Right cardiac atrium (tissue), 5 donors: ENCODE data around the gene SGO2. TPM values are rescaled to one million over a fixed set of nuclear protein-coding genes. Genes with fewer than 3 reads are reported as not detected.
"Not testable (repeated sequence)": the region's sequence is repeated elsewhere in the genome, so short reads cannot be mapped to it uniquely, and the experiment has no call there.

Experiments
- ATAC-seq, 2 donors: fragments of 200-7000 bp; cut with Tn5 transposase; one replicate each; pipeline versions ENCODE4 v1.8.0 to v1.9.1; 2020; ENCODE audit warnings: moderate library complexity in 2 of 2, mild to moderate bottlenecking in 1 of 2
- DNase-seq, 3 donors: peaks; one replicate each; pipeline ENCODE4 v3.0.0-alpha.2; 2020
- H3K27ac ChIP-seq: one replicate; pipeline ENCODE4 v1.5.1; 2013; ENCODE audit warnings: mild to moderate bottlenecking, low read length, control low read depth, moderate library complexity
- H3K27me3 ChIP-seq: one replicate; pipeline ENCODE4 v1.6.1; 2013; ENCODE audit not compliant: control insufficient read depth, insufficient read depth
- H3K4me1 ChIP-seq: one replicate; pipeline ENCODE4 v1.6.1; 2013; ENCODE audit warnings: low read length; ENCODE audit not compliant: control insufficient read depth, insufficient read depth
- H3K4me3 ChIP-seq: one replicate; pipeline ENCODE4 v1.5.1; 2013; ENCODE audit warnings: low read length, control low read depth
- H3K9me3 ChIP-seq: one replicate; pipeline ENCODE4 v1.6.1; 2013; ENCODE audit warnings: low read length; ENCODE audit not compliant: control insufficient read depth
- WGBS: extraction: QIAGEN DNeasy Blood & Tissue Kit; methylation state at CpG from one replicate; pipeline ENCODE4 v1.1.7; 2013; 5-methylcytosine and 5-hydroxymethylcytosine counted together
- intact Hi-C, 4 donors: fragments of 100-400 bp; cut with DNase I; formaldehyde crosslinking; loops; one replicate each; pipeline versions ENCODE4 v1.11.0 to v1.14.0; 2022 to 2023
- polyA plus RNA-seq: library from polyadenylated mRNA; stranded (reverse); fragments of 200-250 nt; gene quantifications from one replicate; pipeline ENCODE4 v1.2.3, GENCODE V29; 2013
- total RNA-seq, 4 donors: library from RNA; stranded (reverse); fragmentation: NEBNext Ultra II Directional; extraction: Animal tissue kit (Norgen Biotek cat#: 25700); gene quantifications; one replicate each; pipeline ENCODE4 v1.2.1, GENCODE V29; 2021
- donor health status: healthy with polysubstance abuse.
- donor health status: DM: no; HTN: yes; CAD: no.
- donor health status: DM: no; HTN: no; CAD: no.
- donor health status: DM: no; HTN: yes; CAD: no; lungs with severe emphysema.
- donor health status: DM: yes; HTN: yes; CAD: no.

SGO2 gene
- total and polyA plus RNA-seq, 5 donors = 0.81 to 2.6 (median 1.2) TPM

GRCh38 chr2:200622106-200622505 lies 96.1 kb downstream of the SGO2 start:
- 81% methylated on average over 1 of the region's 1 CpG for WGBS
- ATAC-seq (no peak), DNase-seq (no peak)
- intact Hi-C loops = no loop called here
- H3K27ac ChIP-seq = no peak overlapping the region
- H3K27me3 ChIP-seq = no peaks in the 10 kb centered on the region
- H3K9me3 ChIP-seq = no peaks in the 10 kb centered on the region
- no peaks in the 10 kb centered on the region for H3K4me1 ChIP-seq
- H3K4me3 ChIP-seq = no peak overlapping the region

DNA sequence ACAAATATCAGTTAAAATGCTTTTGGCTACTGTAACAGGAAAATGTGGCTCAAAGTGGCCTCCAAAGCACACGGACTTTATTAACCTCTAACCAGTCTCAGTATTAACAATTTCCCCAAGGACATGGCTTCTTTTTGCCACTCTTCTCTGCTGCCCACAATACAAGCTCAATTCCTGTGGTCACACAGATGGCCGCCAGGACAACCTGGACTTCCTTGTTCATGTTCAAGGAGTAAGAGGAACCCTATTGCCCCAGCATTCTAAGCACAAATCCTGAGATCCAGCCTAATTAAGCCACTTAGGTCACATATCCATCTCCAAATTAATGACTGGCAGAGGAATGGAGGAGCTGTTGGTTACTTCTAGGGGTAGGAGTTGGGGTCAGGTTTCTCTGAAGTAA lies 98.0 kb downstream of the SGO2 start:
- no peaks in the 10 kb centered on the region for H3K4me1 ChIP-seq
- intact Hi-C loops = no loop called here
- WGBS = 83% methylated on average over 2 of the region's 2 CpGs

GRCh38 chr2:200624658-200625057 lies 98.7 kb downstream of the SGO2 start:
- no peak for ATAC-seq

More for the DNA sequence above, 98.0 kb downstream of the SGO2 start:
- ATAC-seq (no peak), DNase-seq (no peak)
- H3K27me3 ChIP-seq = no peaks in the 10 kb centered on the region
- H3K27ac ChIP-seq = no peak overlapping the region
- H3K9me3 ChIP-seq = no peaks in the 10 kb centered on the region
- no peak overlapping the region for H3K4me3 ChIP-seq

GRCh38 chr2:200625282-200625681 lies 99.3 kb downstream of the SGO2 start:
- ATAC-seq = no peak
- 65% methylated on average over 2 of the region's 2 CpGs for WGBS
- intact Hi-C loops = no loop called here
- H3K27ac ChIP-seq = no peak overlapping the region
- no peak overlapping the region for H3K4me3 ChIP-seq
- H3K4me1 ChIP-seq = no peaks in the 10 kb centered on the region
- no peaks in the 10 kb centered on the region for H3K9me3 ChIP-seq
- no peaks in the 10 kb centered on the region for H3K27me3 ChIP-seq
- DNase-seq = no peak

More at GRCh38 chr2:200624658-200625057, 98.7 kb downstream of the SGO2 start:
- Histone ChIP-seq H3K4me3 (no peak overlapping the region), H3K27ac (no peak overlapping the region), H3K9me3 (no peaks in the 10 kb centered on the region), H3K27me3 (no peaks in the 10 kb centered on the region), H3K4me1 (no peaks in the 10 kb centered on the region)
- no peak for DNase-seq
- WGBS = 92% methylated on average over 3 of the region's 3 CpGs
- intact Hi-C loops = no loop called here

- Histone ChIP-seq H3K27me3 (no peaks in the 10 kb centered on the region), H3K4me3 (no peak overlapping the region), H3K9me3 (no peaks in the 10 kb centered on the region), H3K27ac (no peak overlapping the region), H3K4me1 (no peaks in the 10 kb centered on the region)
- 69% methylated on average over 2 of the region's 2 CpGs for WGBS
- intact Hi-C loops = no loop called here
- ATAC-seq (no peak), DNase-seq (no peak)
Observed at GRCh38 chr2:200625958-200626363, 100.0 kb downstream of the SGO2 start.

GRCh38 chr2:200627110-200627770 lies 101.2 kb downstream of the SGO2 start:
- 78% methylated on average over 4 of the region's 4 CpGs for WGBS
- no peaks in the 10 kb centered on the region for H3K4me1 ChIP-seq
- ATAC-seq (no peak), DNase-seq (no peak)
- no peak overlapping the region for H3K4me3 ChIP-seq
- no peaks in the 10 kb centered on the region for H3K27me3 ChIP-seq
- H3K27ac ChIP-seq = no peak overlapping the region
- no peaks in the 10 kb centered on the region for H3K9me3 ChIP-seq
- intact Hi-C loops = no loop called here

- DNase-seq, H3K27me3 ChIP-seq, H3K4me1 ChIP-seq, H3K27ac ChIP-seq, ATAC-seq, intact Hi-C loops, H3K9me3 ChIP-seq, H3K4me3 ChIP-seq: not testable (repeated sequence)
- 81% methylated on average over 4 of the region's 4 CpGs for WGBS
Observed at GRCh38 chr2:200628461-200628860, 102.5 kb downstream of the SGO2 start.

DNA sequence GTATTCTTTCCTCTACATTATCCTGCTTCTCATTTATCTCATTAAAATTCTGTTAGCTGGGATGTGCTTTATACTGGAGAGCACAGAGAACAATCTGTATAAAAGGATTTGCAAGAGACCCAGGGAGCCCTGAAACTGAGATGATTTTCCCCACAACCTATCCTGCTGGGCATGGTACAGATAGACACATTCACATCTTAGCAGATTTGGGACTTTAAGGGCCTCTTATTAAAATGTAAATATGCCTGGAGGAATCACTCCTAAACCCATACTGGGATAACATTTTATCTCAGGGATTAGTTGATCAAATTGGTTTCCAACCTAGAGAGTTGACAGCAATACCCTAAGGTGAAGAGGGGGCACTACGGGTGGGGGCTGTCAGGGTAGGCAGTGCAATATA lies 105.3 kb downstream of the SGO2 start:
- H3K9me3 ChIP-seq = no peaks in the 10 kb centered on the region
- no peak overlapping the region for H3K27ac ChIP-seq
- H3K4me1 ChIP-seq = no peaks in the 10 kb centered on the region
- no peak overlapping the region for H3K4me3 ChIP-seq
- H3K27me3 ChIP-seq = no peaks in the 10 kb centered on the region
- DNase-seq = no peak
- intact Hi-C loops = no loop called here
- ATAC-seq = no peak
- 73% methylated on average over 1 of the region's 1 CpG for WGBS

Other genes with a start within 250 kb of the SGO2 start
- 100 to 1,000 TPM; 115 to 147 (median 124) TPM for gene SPATS2L, start 219.5 kb upstream of the SGO2 start, total RNA-seq
- gene SPATS2L, start 219.5 kb upstream of the SGO2 start, polyA plus RNA-seq = 90.6 TPM
- gene KCTD18, start 16.1 kb upstream of the SGO2 start, total RNA-seq = 10 to 100 TPM in 3 of 4 donors, 1 to 10 TPM in 1; 9.8 to 13.4 (median 12.2) TPM
- 6.7 TPM for gene KCTD18, start 16.1 kb upstream of the SGO2 start, polyA plus RNA-seq
- 10 to 100 TPM in 3 of 4 donors, 1 to 10 TPM in 1; 8.5 to 36.0 (median 18.6) TPM for gene AOX1, start 59.8 kb downstream of the SGO2 start, total RNA-seq
- gene AOX1, start 59.8 kb downstream of the SGO2 start, polyA plus RNA-seq = 7.2 TPM